Mucosa of descending colon (tissue), 3 donors: ENCODE data around the gene DDC. TPM values are rescaled to one million over a fixed set of nuclear protein-coding genes. Genes with fewer than 3 reads are reported as not detected.
A peak's percentile ranks its signal among the peaks of the same experiment; 100 is the strongest.

ENCODE experiments used
- ATAC-seq: fragments of 200-7000 bp; cut with Tn5 transposase; one replicate; pipeline ENCODE4 v1.9.1; 2020; ENCODE audit warnings: mild to moderate bottlenecking, moderate library complexity
- DNase-seq, 3 donors: peaks; one replicate each; pipeline ENCODE4 v3.0.0-alpha.2; 2020
- H3K36me3 ChIP-seq: fragments of 200-600 bp; one replicate; pipeline ENCODE4 v1.8.0; 2021; ENCODE audit warnings: low read depth, mild to moderate bottlenecking
- H3K4me1 ChIP-seq: fragments of 200-600 bp; one replicate; pipeline ENCODE4 v1.8.0; 2021; ENCODE audit warnings: low read depth, mild to moderate bottlenecking
- H3K4me3 ChIP-seq: fragments of 200-600 bp; one replicate; pipeline ENCODE4 v1.8.0; 2021; ENCODE audit warnings: mild to moderate bottlenecking
- H3K9me3 ChIP-seq: fragments of 200-600 bp; one replicate; pipeline ENCODE4 v1.8.0; 2021; ENCODE audit warnings: mild to moderate bottlenecking
- CTCF ChIP-seq: fragments of 200-600 bp; IDR thresholded peaks from one replicate; pipeline ENCODE4 v1.8.0; 2022; ENCODE audit warnings: antibody characterized with exemption, mild to moderate bottlenecking
- intact Hi-C, 2 donors: fragments of 100-400 bp; cut with DNase I in 1 of 2; cut with micrococcal nuclease in 1 of 2; formaldehyde crosslinking; loops; one replicate each; pipeline versions ENCODE4 v1.11.0 to v1.11.1; 2022; cut with DNase I, micrococcal nuclease
- total RNA-seq, 3 donors: library from RNA; stranded (reverse); fragmentation: NEBNext Ultra II Directional in 2 of 3; extraction: Animal tissue kit (Norgen Biotek cat#: 25700) in 2 of 3; gene quantifications; one replicate each; pipeline versions ENCODE4 v1.2.1 to v1.2.4, GENCODE V29; 2021 to 2023
- donor health status: DM: no; HTN: no; CAD: no; lungs with moderate emphysema.
- donor health status: DM: no; HTN: no; CAD: no.
- donor health status: DM: no; HTN: yes; CAD: no.

DDC gene
- total RNA-seq, 3 donors from 2014 or later, result 29.6 to 94.5 (median 74.4) TPM

DNA sequence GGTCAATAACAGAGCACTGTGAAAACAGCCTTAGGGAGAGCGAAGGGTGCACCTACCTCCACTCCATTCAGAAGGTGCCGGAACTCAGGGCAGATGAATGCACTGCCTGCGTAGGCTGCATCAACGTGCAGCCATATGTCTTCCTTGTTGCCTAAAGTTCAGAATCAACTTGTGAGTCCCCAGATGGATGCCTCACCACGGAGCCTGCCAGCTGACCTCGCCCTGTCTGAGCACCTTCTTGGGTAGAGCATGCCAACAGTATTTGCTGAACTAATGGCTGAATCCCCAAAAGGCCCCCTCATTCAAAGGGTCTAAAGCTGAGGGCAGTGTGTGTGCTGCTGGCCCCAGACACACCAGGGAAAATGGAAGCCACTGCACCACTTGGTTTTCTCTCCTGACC, 66.1 kb downstream of the DDC start:
- no peak for DNase-seq
- Histone ChIP-seq H3K9me3 (no peaks in the 10 kb centered on the region), H3K4me1 (peaks cover 15% of the 10 kb centered on the region), H3K36me3 (no peaks in the 10 kb centered on the region), H3K4me3 (no peak overlapping the region)
- TF ChIP-seq CTCF, result no peak
- intact Hi-C loops, result no loop called here
- no peak for ATAC-seq

DNA sequence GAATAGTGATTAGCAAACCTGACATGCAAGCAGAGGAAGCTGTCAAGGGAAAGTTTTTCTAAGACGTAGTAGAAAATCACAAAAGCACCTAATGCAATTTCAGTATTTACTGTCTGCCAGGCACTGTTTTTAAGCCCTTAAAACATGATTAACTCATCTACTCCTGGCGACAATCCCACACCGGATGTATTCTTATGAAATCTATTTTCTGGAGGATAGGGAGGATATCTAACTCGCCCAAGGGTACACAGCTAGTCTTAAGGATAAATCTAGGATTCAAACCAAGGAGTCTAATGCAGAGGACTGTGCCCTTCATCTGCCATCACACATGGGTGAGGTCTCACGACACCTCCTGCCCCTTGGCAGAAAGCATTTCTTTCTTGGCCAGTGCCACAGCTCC, 67.2 kb downstream of the DDC start:
- Histone ChIP-seq H3K36me3 (no peaks in the 10 kb centered on the region), H3K4me1 (peaks cover 15% of the 10 kb centered on the region), H3K9me3 (no peaks in the 10 kb centered on the region), H3K4me3 (no peak overlapping the region)
- no peak for ATAC-seq
- intact Hi-C loops, result no loop called here
- TF ChIP-seq CTCF, result no peak
- DNase-seq, result no peak

- intact Hi-C loops, result no loop called here
- DNase-seq, result peak in 2 of 3 donors; percentile 53 to 59
Observed at GRCh38 chr7:50497068-50497642, 68.0 kb downstream of the DDC start.

DNA sequence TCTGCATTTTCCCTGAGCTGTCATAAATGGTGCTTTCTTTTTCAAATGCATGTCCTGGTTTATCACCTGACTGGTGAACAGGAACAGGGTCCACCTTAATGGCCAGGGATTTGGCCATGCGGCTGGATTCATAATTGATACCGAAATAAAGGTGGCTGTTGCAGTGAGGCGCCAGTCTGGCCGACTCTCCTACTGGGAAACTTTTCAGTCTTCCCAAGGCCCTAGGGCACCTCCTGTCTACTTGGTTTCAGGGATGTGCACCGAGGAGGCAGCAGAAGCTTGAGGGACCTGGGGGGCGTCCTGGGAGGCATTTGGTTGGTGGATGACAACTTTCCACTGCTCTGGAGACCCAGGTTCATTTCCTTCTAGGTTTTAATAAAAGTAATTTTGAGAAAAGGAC, 68.6 kb downstream of the DDC start:
- H3K4me1 ChIP-seq, result peaks cover 15% of the 10 kb centered on the region
- no peak for TF ChIP-seq CTCF
- H3K36me3 ChIP-seq, result no peaks in the 10 kb centered on the region
- ATAC-seq (peak; percentile 5), DNase-seq (no peak)
- intact Hi-C loops, result no loop called here
- H3K4me3 ChIP-seq, result no peak overlapping the region
- no peaks in the 10 kb centered on the region for H3K9me3 ChIP-seq

More at GRCh38 chr7:50497068-50497642, 68.0 kb downstream of the DDC start:
- no peak overlapping the region for H3K4me3 ChIP-seq
- no peaks in the 10 kb centered on the region for H3K36me3 ChIP-seq
- no peak for TF ChIP-seq CTCF
- peaks cover 15% of the 10 kb centered on the region for H3K4me1 ChIP-seq
- H3K9me3 ChIP-seq, result no peaks in the 10 kb centered on the region
- ATAC-seq, result peak; percentile 98

- intact Hi-C loops, result no loop called here
- Histone ChIP-seq H3K9me3 (no peaks in the 10 kb centered on the region), H3K4me1 (peaks cover 15% of the 10 kb centered on the region), H3K36me3 (no peaks in the 10 kb centered on the region), H3K4me3 (no peak overlapping the region)
- DNase-seq, result no peak
- TF ChIP-seq CTCF, result no peak
- no peak for ATAC-seq
Observed at GRCh38 chr7:50495746-50496145, 69.5 kb downstream of the DDC start.
